Measurements from ENCODE around the gene REN. TPM values are rescaled to one million over a fixed set of nuclear protein-coding genes. Genes with fewer than 3 reads are reported as not detected.

REN gene
- total and polyA plus RNA-seq, 2 of the 8 experiments (the other 6 are each of a cell fraction or from before 2014, with no cell fraction given): 0.05 TPM; not detected in 1

GRCh38 chr1:204204944-204205343, 38.8 kb upstream of the REN start:
- H3K56ac ChIP-seq (replicated peaks; ENCODE audit: insufficient read length, low read depth, low read length): no peak overlapping the region
- H3K27me3 ChIP-seq (replicated peaks in 1 of 4; ENCODE audit: control insufficient read depth in 3 of 4, extremely low read depth in 1 of 4, insufficient read depth in 3 of 4, low read length in 3 of 4): no peaks in the 10 kb centered on the region
- no peak overlapping the region for H2BK15ac ChIP-seq (ENCODE audit: low read length)
- H3K4me1 ChIP-seq (replicated peaks in 1 of 4; ENCODE audit: control insufficient read depth in 3 of 4, insufficient read depth in 4 of 4, low read length in 3 of 4): peaks cover 0 to 2% (median 2%) of the 10 kb centered on the region in 4 experiments; a peak in 3 of 7 replicates
- no peak overlapping the region for H3K27ac ChIP-seq (ENCODE audit: low read depth, low read length)
- FAIRE-seq: no peak
- no peak overlapping the region for H3K14ac ChIP-seq (ENCODE audit: insufficient read length)
- no peaks in the 10 kb centered on the region for H3K36me3 ChIP-seq (ENCODE audit: control insufficient read depth in 2 of 4, insufficient read depth in 4 of 4, low read length in 3 of 4)
- no peaks in the 10 kb centered on the region for H3K79me2 ChIP-seq (ENCODE audit: control insufficient read depth in 1 of 2, insufficient read depth in 2 of 2, low read length in 2 of 2)
- no peak overlapping the region for H3K4me3 ChIP-seq (ENCODE audit: extremely low read depth in 1 of 4, insufficient read depth in 2 of 4, low read depth in 3 of 4, low read length in 4 of 4)
- H2BK120ac ChIP-seq (replicated peaks; ENCODE audit: low read depth, low read length): no peak overlapping the region
- no peak overlapping the region for H2BK12ac ChIP-seq (ENCODE audit: low read depth, low read length)
- no peak overlapping the region for H3K4ac ChIP-seq (replicated peaks; ENCODE audit: insufficient read length, low read depth, low read length)
- no peak overlapping the region for H3K4me2 ChIP-seq (ENCODE audit: insufficient read depth in 1 of 2, low read depth in 2 of 2, low read length in 2 of 2)
- no peaks in the 10 kb centered on the region for H3K23me2 ChIP-seq (ENCODE audit: low read depth, low read length)
- no peaks in the 10 kb centered on the region for H3K9me3 ChIP-seq (ENCODE audit: insufficient read depth in 2 of 2, low read depth in 1 of 2, low read length in 1 of 2)
- H3K23ac ChIP-seq (ENCODE audit: insufficient read length): no peak overlapping the region
- H3K79me1 ChIP-seq (ENCODE audit: low read depth, low read length): peaks cover under 1% of the 10 kb centered on the region; the same call in 1 of the 2 replicates
- peaks cover 0 to 4% of the 10 kb centered on the region in 2 experiments for H4K20me1 ChIP-seq (replicated peaks in 1 of 2; ENCODE audit: control insufficient read depth in 1 of 2, insufficient read depth in 2 of 2, low read length in 2 of 2)
- WGBS, 2 experiments (ENCODE audit: extremely low coverage in 1 of 2, insufficient coverage in 1 of 2, insufficient read length in 1 of 2, insufficient replicate concordance in 2 of 2, low coverage in 1 of 2, low lambda C conversion rate in 2 of 2, missing lambda C conversion rate in 1 of 2): 93% methylated on average over 2 of the region's 2 CpGs; no CpG with 5 or more reads in 1 of the 2 experiments
- ChIA-PET CTCF (ENCODE audit: partially characterized antibody) (interaction anchor here (1.2 to 12.6 kb wide), 8 partner anchors 9 to 194 kb away, joined by 6 to 360 read pairs (median 18); partner anchors contain the start of genes ETNK2, GOLT1A and REN), POLR2A (ENCODE audit: partially characterized antibody) (interaction anchor here (1.4 to 2.4 kb wide), 2 partner anchors 9 kb away, joined by 4 to 6 read pairs; partner anchors contain the start of genes GOLT1A and KISS1)
- H2BK20ac ChIP-seq (ENCODE audit: low read length): no peak overlapping the region
- H2AFZ ChIP-seq (ENCODE audit: low read length): no peak overlapping the region
- DNase-seq (ENCODE audit: low read depth in 1 of 2, low spot score in 2 of 2): no peak
- no peak overlapping the region for H4K5ac ChIP-seq (ENCODE audit: insufficient read length, low read depth, low read length)
- H2AK5ac ChIP-seq (ENCODE audit: low read depth, low read length): no peak overlapping the region
- H3K18ac ChIP-seq (ENCODE audit: extremely low read depth, low read length): no peak overlapping the region
- H2BK5ac ChIP-seq (ENCODE audit: low read depth, low read length): no peak overlapping the region
- no peak overlapping the region for H4K8ac ChIP-seq (ENCODE audit: extremely low read depth, insufficient read depth, low read length)
- H3K9ac ChIP-seq (replicated peaks in 1 of 4; ENCODE audit: extremely low read depth in 1 of 4, low read depth in 3 of 4, low read length in 3 of 4): no peak overlapping the region
- no peak overlapping the region for H4K91ac ChIP-seq (replicated peaks; ENCODE audit: insufficient read length, low read length)
- no peak for TF ChIP-seq RAD21 (IDR thresholded peaks at IDR 0.05 in 1 of 2, conservative IDR thresholded peaks at IDR 0.05 in 1 of 2; ENCODE audit: low read depth in 2 of 2, low read length in 2 of 2)
- no peak for TF ChIP-seq KDM1A (IDR thresholded peaks at IDR 0.05; ENCODE audit: borderline replicate concordance, low read length)
- no peak for TF ChIP-seq PHF8 (conservative IDR thresholded peaks at IDR 0.05; ENCODE audit: low read depth, low read length)
- TF ChIP-seq GABPA (IDR thresholded peaks at IDR 0.05; ENCODE audit: borderline replicate concordance, insufficient read depth, low read length): no peak
- TF ChIP-seq ASH2L (IDR thresholded peaks at IDR 0.05; ENCODE audit: low read length): no peak
- no peak for TF ChIP-seq HDAC6 (IDR thresholded peaks at IDR 0.05; ENCODE audit: low read depth, low read length)
- no peak for TF ChIP-seq NANOG (IDR thresholded peaks at IDR 0.05; ENCODE audit: insufficient read depth, low read depth, low read length, poor library complexity, severe bottlenecking)
- no peak for TF ChIP-seq CBX8 (IDR thresholded peaks at IDR 0.05; ENCODE audit: borderline replicate concordance, low read depth, low read length)
- TF ChIP-seq CHD1 (IDR thresholded peaks at IDR 0.05; ENCODE audit: low read depth, low read length): no peak
- TF ChIP-seq, protein P1, sequence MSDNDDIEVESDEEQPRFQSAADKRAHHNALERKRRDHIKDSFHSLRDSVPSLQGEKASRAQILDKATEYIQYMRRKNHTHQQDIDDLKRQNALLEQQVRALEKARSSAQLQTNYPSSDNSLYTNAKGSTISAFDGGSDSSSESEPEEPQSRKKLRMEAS (IDR thresholded peaks at IDR 0.05): no peak
- TF ChIP-seq POLR2A (IDR thresholded peaks at IDR 0.05; ENCODE audit: control extremely low read depth in 1 of 2, low read depth in 2 of 2, low read length in 2 of 2): no peak
- TF ChIP-seq POLR2AphosphoS5 (IDR thresholded peaks at IDR 0.05; ENCODE audit: low read depth, low read length): no peak
- TF ChIP-seq RBBP5 (IDR thresholded peaks at IDR 0.05; ENCODE audit: borderline replicate concordance, low read depth, low read length): no peak
